ENCODE data around the gene MAN2C1.
"Not testable (repeated sequence)": the region's sequence is repeated elsewhere in the genome, so short reads cannot be mapped to it uniquely, and the experiment has no call there.

The MAN2C1 gene

DNA sequence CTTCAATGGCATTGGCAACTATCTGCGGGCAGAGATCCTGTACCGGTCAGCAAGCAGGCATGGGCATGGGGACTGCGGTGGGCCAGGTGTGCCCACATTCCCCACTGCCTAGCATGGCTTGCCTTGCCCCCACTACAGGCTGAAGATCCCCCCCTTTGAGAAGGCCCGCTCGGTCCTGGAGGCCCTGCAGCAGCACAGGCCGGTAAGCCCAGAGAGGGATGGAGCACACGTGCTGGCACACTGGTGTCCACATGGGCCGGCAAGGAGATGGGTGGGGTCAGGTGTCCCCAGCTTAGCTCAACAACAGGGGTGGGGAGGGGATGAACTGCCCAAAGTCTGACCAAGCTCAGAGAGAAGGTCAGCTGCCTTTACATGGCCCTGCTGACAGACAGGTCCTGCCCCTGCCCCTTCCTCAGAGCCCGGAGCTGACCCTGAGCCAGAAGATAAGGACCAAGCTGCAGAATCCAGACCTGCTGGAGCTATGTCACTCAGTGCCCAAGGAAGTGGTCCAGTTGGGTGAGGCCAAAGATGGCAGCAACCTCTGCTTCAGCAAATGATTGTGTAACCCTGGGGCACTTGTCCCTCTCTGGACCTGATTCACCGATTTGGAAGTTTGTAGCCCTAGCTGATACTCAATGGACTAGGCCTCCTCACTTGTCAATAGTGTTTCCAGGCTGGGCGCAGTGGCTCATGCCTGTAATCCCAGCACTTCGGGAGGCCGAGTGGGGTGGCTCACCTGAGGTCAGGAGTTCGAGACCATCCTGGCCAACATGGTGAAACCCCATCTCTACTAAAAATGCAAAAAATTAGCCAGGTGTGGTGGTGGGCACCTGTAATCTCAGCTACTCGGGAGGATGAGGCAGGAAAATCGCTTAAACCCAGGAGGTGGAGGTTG is 16.0 kb downstream of the MAN2C1 start:
- TF ChIP-seq, protein P1, sequence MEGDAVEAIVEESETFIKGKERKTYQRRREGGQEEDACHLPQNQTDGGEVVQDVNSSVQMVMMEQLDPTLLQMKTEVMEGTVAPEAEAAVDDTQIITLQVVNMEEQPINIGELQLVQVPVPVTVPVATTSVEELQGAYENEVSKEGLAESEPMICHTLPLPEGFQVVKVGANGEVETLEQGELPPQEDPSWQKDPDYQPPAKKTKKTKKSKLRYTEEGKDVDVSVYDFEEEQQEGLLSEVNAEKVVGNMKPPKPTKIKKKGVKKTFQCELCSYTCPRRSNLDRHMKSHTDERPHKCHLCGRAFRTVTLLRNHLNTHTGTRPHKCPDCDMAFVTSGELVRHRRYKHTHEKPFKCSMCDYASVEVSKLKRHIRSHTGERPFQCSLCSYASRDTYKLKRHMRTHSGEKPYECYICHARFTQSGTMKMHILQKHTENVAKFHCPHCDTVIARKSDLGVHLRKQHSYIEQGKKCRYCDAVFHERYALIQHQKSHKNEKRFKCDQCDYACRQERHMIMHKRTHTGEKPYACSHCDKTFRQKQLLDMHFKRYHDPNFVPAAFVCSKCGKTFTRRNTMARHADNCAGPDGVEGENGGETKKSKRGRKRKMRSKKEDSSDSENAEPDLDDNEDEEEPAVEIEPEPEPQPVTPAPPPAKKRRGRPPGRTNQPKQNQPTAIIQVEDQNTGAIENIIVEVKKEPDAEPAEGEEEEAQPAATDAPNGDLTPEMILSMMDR (IDR thresholded peaks at IDR 0.05; ENCODE audit: insufficient read depth, low read depth, low read length, missing control alignments): no peak
- DNase-seq (ENCODE audit: low read depth): no peak
- no peak overlapping the region for H3K4me3 ChIP-seq (ENCODE audit: low read depth, low read length)

DNA sequence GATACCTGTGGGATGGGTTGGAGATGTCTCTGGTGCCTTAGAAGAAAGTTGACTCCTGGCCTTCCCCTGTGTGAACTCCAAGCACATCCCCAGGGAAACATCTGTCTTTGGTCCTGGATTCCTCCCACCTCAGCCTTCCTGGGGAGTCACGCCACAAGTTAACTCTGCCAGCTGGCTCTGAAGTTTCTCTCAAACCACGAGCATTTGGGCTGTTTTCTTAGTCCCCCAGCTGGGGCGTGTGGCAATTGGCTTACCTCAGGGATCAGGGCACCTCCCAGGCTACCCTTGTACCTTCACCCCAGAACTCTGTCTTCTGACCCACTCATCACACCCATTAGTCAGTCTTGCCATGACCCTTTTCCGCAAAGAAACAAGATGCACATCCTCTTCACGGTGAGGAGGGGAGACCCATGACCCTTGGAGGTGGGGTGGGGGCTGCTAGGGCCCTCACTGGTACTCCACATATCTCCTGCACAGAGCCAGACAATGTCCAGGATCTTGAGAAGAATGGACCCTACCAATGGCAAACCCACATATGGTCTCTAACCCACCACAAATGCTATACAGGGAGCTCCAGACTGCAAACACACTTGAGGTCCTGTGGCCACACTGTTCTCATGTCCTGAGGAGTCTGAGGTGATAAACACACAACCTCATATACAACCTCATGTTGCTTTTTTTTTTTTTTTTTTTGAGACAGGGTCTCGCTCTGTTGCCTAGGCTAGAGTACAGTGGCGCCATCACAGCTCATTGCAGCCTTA is 17.6 kb downstream of the MAN2C1 start:
- H3K4me3 ChIP-seq (ENCODE audit: low read depth, low read length): no peak overlapping the region
- no peak for DNase-seq (ENCODE audit: low read depth)
- TF ChIP-seq, protein P1 (IDR thresholded peaks at IDR 0.05; ENCODE audit: insufficient read depth, low read depth, low read length, missing control alignments): no peak

DNA sequence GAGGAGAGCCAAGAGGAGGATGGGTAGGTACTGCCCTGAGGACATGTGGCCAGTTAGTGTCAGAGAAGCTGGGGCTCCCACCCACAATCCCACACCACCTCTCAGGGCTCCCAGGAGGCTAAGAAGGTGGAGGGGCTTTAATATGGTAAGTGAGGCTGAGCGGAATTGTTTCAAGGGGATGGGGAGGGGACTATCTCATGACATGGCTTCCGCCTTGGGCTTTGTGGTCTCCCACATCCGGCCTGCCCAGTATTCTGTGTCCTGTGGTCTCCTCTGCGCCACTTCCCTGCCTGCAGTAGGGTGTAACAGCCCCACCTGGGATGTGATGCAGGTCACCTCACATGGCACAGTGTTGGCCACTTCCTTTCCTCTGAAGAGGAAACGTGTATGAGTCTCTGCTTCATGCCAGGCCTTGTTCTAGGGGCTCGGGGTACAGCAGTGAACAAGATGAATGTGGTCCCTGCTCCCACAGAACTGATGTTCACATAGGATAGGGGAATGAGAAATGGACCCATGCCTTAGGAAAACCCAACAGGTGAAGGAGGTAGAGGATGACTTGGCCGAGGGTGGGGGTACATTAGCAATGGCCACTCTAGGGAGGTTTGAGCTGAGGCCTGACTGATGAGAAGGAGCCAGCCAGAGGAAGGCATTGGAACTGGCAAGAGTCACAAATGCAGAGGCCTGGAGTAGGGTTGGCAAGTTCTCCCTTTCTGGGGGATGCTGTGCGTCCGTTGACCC is 18.4 kb downstream of the MAN2C1 start:
- peak; percentile 87 for DNase-seq (ENCODE audit: low read depth)
- no peak overlapping the region for H3K4me3 ChIP-seq (ENCODE audit: low read depth, low read length)
- TF ChIP-seq, protein P1 (IDR thresholded peaks at IDR 0.05; ENCODE audit: insufficient read depth, low read depth, low read length, missing control alignments): no peak

DNA sequence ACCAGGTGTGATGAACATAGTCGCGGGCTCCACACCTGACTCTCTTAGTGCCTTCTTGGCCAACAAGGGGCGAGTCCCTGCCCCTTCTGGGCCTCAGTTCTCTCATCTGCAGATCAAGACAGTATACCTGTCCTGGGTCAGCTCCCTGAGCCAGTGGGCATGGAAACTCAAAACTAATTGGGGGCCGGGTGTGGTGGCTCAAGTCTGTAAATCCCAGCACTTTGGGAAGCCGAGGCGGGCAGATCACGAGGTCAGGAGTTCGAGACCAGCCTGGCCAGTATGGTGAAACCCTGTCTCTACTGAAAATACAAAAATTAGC is 19.1 kb downstream of the MAN2C1 start:
- DNase-seq (ENCODE audit: low read depth); H3K4me3 ChIP-seq (ENCODE audit: low read depth, low read length): not testable (repeated sequence)

DNA sequence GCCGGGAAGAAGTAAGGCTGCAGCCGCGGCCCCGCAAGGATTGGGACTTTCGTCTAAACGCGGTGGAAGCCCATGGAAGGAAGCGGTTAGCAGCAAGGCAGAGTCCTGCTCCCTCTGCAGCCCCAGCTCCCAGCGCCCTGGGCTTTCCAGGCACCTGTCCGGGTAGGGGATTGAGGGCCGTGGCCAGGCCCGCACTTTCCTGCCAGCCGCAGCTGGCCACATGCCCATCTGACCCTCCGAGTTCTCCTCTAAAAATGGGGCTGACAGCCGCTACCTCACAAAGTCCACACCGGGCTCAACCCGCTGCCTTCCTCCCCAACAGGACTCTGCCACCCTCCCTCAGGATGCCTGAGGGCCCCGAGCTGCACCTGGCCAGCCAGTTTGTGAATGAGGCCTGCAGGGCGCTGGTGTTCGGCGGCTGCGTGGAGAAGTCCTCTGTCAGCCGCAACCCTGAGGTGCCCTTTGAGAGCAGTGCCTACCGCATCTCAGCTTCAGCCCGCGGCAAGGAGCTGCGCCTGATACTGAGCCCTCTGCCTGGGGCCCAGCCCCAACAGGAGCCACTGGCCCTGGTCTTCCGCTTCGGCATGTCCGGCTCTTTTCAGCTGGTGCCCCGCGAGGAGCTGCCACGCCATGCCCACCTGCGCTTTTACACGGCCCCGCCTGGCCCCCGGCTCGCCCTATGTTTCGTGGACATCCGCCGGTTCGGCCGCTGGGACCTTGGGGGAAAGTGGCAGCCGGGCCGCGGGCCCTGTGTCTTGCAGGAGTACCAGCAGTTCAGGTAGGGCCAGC is 19.7 kb downstream of the MAN2C1 start:
- TF ChIP-seq, protein P1 (IDR thresholded peaks at IDR 0.05; ENCODE audit: insufficient read depth, low read depth, low read length, missing control alignments): no peak
- DNase-seq (ENCODE audit: low read depth): no peak
- H3K4me3 ChIP-seq (ENCODE audit: low read depth, low read length): no peak overlapping the region

DNA sequence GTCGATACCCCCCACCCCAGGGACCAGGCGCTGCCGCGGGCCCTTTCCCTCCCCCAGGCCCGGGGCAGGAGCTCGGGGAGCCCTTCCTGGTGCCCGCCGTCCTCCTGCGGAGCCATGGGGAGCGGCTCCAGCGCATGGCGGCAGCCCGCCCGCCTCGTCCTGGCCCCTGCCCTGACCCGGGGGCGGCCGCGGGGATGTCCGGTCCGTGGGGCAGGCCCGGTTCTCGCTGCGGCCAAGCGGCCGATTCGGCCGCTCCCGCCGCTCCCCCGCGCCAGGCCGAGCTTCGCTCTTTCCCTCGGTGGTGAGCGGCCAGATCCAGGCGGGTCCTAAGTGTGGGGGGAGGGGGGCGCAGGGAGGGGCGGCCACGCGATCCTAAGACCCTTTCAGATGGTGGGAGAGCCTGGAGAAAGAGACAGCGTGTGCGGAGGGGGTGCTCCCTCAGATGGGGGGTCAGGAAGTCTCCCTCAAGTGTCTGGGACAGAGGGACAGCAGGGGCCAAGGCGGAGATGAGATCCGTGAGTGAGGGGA is 20.3 kb downstream of the MAN2C1 start:
- DNase-seq (ENCODE audit: low read depth): peak; percentile 1
- H3K4me3 ChIP-seq (ENCODE audit: low read depth, low read length): peak overlapping the region; percentile 47
- TF ChIP-seq, protein P1 (IDR thresholded peaks at IDR 0.05; ENCODE audit: insufficient read depth, low read depth, low read length, missing control alignments): no peak
